B cell (primary cell): ENCODE measurements around the gene RSPH1. TPM values are rescaled to one million over a fixed set of nuclear protein-coding genes. Genes with fewer than 3 reads are reported as not detected.
A peak's percentile ranks its signal among the peaks of the same experiment; 100 is the strongest.

Source experiments
- ATAC-seq: fragments of 200-7000 bp; cut with Tn5 transposase; one replicate; pipeline ENCODE4 v1.10.0; 2021; ENCODE audit warnings: low read depth, mild to moderate bottlenecking, moderate number of reproducible peaks, moderate library complexity
- CTCF ChIA-PET: fragments of 350-600 bp; sonication (Branson Sonifier 250); formaldehyde crosslinking; loops from one replicate; lab custom pipeline; 2021; ENCODE audit warnings: antibody characterized with exemption, inconsistent platforms; lab: Charles Lee
- POLR2A ChIA-PET: fragments of 350-600 bp; sonication (Branson Sonifier 250); formaldehyde crosslinking; loops from one replicate; lab custom pipeline; 2021; ENCODE audit warnings: antibody characterized with exemption; lab: Charles Lee
- DNase-seq: peaks from one replicate; pipeline ENCODE4 v3.0.0; 2013
- H2AFZ ChIP-seq: 2 replicates; pipeline ENCODE4 v1.6.1; 2012; ENCODE audit warnings: mild to moderate bottlenecking, low read depth, low read length; ENCODE audit not compliant: insufficient read depth, poor library complexity, severe bottlenecking
- H3K27ac ChIP-seq, 2 donors: 1 replicate in 1 of 2; 2 replicates in 1 of 2; pipeline ENCODE4 v1.5.1; 2012 to 2013; ENCODE audit warnings: low read length in 2 of 2, mild to moderate bottlenecking in 2 of 2, moderate library complexity in 1 of 2
- H3K27me3 ChIP-seq, 4 experiments: fragments of 200-600 bp in 1 of 4; sonication (generic) in 1 of 4; replicated peaks in 1 of 4; 1 replicate in 2 of 4; 2 replicates in 2 of 4; pipeline versions ENCODE4 v1.6.1 to v1.7.0; 2013 to 2016; ENCODE audit warnings: low read length in 3 of 4, mild to moderate bottlenecking in 2 of 4, mixed read lengths in 1 of 4, moderate library complexity in 1 of 4; ENCODE audit not compliant: insufficient read depth in 4 of 4, control insufficient read depth in 3 of 4; ENCODE audit errors: control extremely low read depth in 1 of 4
- H3K36me3 ChIP-seq, 2 experiments: replicated peaks in 1 of 2; 1 replicate in 1 of 2; 2 replicates in 1 of 2; pipeline versions ENCODE4 v1.6.1 to v1.7.1; 2013; ENCODE audit warnings: low read length in 1 of 2; ENCODE audit not compliant: insufficient read depth in 2 of 2, control insufficient read depth in 1 of 2; ENCODE audit errors: control extremely low read depth in 1 of 2, extremely low read depth in 1 of 2
- H3K4me1 ChIP-seq, 2 donors: fragments of 200-600 bp in 1 of 2; sonication (generic) in 1 of 2; 1 replicate in 1 of 2; 2 replicates in 1 of 2; pipeline versions ENCODE4 v1.5.1 to v1.6.1; 2013 to 2017; ENCODE audit warnings: low read length in 2 of 2; ENCODE audit not compliant: control insufficient read depth in 2 of 2, insufficient read depth in 2 of 2
- H3K4me2 ChIP-seq: replicated peaks from 2 replicates; pipeline ENCODE3; 2012; ENCODE audit warnings: mild to moderate bottlenecking, low read depth, low read length; ENCODE audit not compliant: poor library complexity, severe bottlenecking
- H3K4me3 ChIP-seq, 5 experiments: fragments of 200-600 bp in 1 of 5; sonication (generic) in 1 of 5; 1 replicate in 3 of 5; 2 replicates in 2 of 5; pipeline versions ENCODE4 v1.5.1 to v1.7.0; 2011 to 2016; ENCODE audit warnings: low read length in 4 of 5, mild to moderate bottlenecking in 4 of 5, low read depth in 2 of 5, control low read depth in 1 of 5, moderate library complexity in 1 of 5; ENCODE audit not compliant: insufficient read depth in 1 of 5; ENCODE audit errors: control extremely low read depth in 1 of 5, extremely low read depth in 1 of 5
- H3K79me2 ChIP-seq: fragments of 200-600 bp; sonication (generic); one replicate; pipeline ENCODE4 v1.6.0; 2016; ENCODE audit warnings: low read length; ENCODE audit not compliant: control insufficient read depth, insufficient read depth
- H3K9ac ChIP-seq: fragments of 200-600 bp; sonication (generic); 2 replicates; pipeline ENCODE4 v1.6.1; 2017; ENCODE audit warnings: mild to moderate bottlenecking, low read length, moderate library complexity
- H3K9me3 ChIP-seq, 3 donors: one replicate each; pipeline versions ENCODE4 v1.6.1 to v1.7.1; 2013; ENCODE audit warnings: low read length in 2 of 3; ENCODE audit not compliant: control insufficient read depth in 2 of 3, insufficient read depth in 1 of 3; ENCODE audit errors: control extremely low read depth in 1 of 3
- H4K20me1 ChIP-seq: 2 replicates; pipeline ENCODE4 v1.6.0; 2012; ENCODE audit warnings: mild to moderate bottlenecking, low read length; ENCODE audit not compliant: insufficient read depth, control insufficient read depth, poor library complexity, severe bottlenecking
- H3K27ac Mint-ChIP-seq: one replicate; pipeline ENCODE4 v1.8.0; 2021; ENCODE audit warnings: mixed read lengths
- H3K27me3 Mint-ChIP-seq: one replicate; pipeline ENCODE4 v1.8.0; 2021; ENCODE audit warnings: mixed read lengths
- H3K4me1 Mint-ChIP-seq: one replicate; pipeline ENCODE4 v1.8.0; 2021; ENCODE audit warnings: mixed read lengths
- H3K4me3 Mint-ChIP-seq: one replicate; pipeline ENCODE4 v1.8.0; 2021; ENCODE audit warnings: mixed read lengths
- H3K9me3 Mint-ChIP-seq: one replicate; pipeline ENCODE4 v1.8.0; 2022; ENCODE audit warnings: mixed read lengths; ENCODE audit not compliant: insufficient read depth
- EZH2 ChIP-seq: IDR thresholded peaks from 2 replicates; pipeline ENCODE4 v1.6.1; 2012; ENCODE audit warnings: borderline replicate concordance, low read depth, mild to moderate bottlenecking, moderate library complexity, low read length; ENCODE audit not compliant: insufficient read depth, poor library complexity, severe bottlenecking
- WGBS: methylation state at CpG from one replicate; pipeline ENCODE4 v1.1.5; 2013; ENCODE audit warnings: missing lambda C conversion rate; ENCODE audit not compliant: insufficient coverage; 5-methylcytosine and 5-hydroxymethylcytosine counted together
- intact Hi-C: fragments of 100-400 bp; cut with micrococcal nuclease; formaldehyde crosslinking; loops from one replicate; pipeline ENCODE4 v1.10.0; 2022
- polyA plus RNA-seq: library from polyadenylated mRNA; depleted of rRNA; stranded (reverse); fragments of >200 nt; gene quantifications from 2 replicates; pipeline ENCODE4 v1.2.3, GENCODE V29; 2012
- total RNA-seq, 2 donors: library from RNA; stranded (reverse); fragments of 120-200 nt in 1 of 2; gene quantifications; 1 replicate in 1 of 2; 2 replicates in 1 of 2; pipeline versions ENCODE4 v1.2.3 to v1.2.4, GENCODE V29; 2013 to 2022
- TF ChIP-seq, protein P1 (sequence below): fragments of 200-600 bp; IDR thresholded peaks from one replicate; pipeline ENCODE4 v1.8.0; 2022; ENCODE audit warnings: antibody characterized with exemption, mild to moderate bottlenecking

The RSPH1 gene
- total and polyA plus RNA-seq, 2 donors (not counting 1 experiment from before 2014, with no cell fraction given) = 0.10 to 0.64 TPM

DNA sequence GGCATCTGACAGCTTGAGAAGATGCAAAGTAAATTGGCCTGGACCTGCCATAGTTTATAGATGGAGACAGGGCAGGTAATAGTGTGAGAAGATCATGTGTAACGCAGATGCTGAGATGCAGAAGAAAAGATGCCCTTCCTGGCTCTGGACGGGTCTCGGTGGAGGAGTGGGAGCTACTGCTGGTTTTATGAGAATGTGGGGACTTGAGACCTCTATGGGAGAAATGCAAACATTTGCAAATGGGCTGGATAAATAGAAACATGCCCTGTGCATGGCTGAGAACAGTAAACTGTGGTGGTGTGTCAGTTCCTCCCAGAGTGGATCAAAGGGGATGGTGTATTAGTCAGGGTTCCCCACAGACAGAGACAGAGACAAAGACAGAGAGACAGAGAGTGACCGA is 70.4 kb downstream of the RSPH1 start:
- H2AFZ ChIP-seq = no peak overlapping the region
- Mint-ChIP-seq H3K4me1 (peaks cover 25% of the 10 kb centered on the region), H3K4me3 (peak overlapping the region; percentile 0), H3K27ac (no peak overlapping the region), H3K27me3 (peaks cover 36% of the 10 kb centered on the region), H3K9me3 (no peaks in the 10 kb centered on the region)
- H3K27ac ChIP-seq = no peak overlapping the region
- no peak overlapping the region for H3K4me3 ChIP-seq
- ChIA-PET POLR2A (no interaction called here), CTCF (no interaction called here)
- H3K36me3 ChIP-seq = no peaks in the 10 kb centered on the region
- peak overlapping the region; percentile 49 for H3K4me2 ChIP-seq
- intact Hi-C loops = no loop called here
- DNase-seq = no peak
- no peak for TF ChIP-seq EZH2
- TF ChIP-seq, protein P1, sequence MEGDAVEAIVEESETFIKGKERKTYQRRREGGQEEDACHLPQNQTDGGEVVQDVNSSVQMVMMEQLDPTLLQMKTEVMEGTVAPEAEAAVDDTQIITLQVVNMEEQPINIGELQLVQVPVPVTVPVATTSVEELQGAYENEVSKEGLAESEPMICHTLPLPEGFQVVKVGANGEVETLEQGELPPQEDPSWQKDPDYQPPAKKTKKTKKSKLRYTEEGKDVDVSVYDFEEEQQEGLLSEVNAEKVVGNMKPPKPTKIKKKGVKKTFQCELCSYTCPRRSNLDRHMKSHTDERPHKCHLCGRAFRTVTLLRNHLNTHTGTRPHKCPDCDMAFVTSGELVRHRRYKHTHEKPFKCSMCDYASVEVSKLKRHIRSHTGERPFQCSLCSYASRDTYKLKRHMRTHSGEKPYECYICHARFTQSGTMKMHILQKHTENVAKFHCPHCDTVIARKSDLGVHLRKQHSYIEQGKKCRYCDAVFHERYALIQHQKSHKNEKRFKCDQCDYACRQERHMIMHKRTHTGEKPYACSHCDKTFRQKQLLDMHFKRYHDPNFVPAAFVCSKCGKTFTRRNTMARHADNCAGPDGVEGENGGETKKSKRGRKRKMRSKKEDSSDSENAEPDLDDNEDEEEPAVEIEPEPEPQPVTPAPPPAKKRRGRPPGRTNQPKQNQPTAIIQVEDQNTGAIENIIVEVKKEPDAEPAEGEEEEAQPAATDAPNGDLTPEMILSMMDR = no peak
- no peaks in the 10 kb centered on the region for H4K20me1 ChIP-seq
- H3K4me1 ChIP-seq = peaks cover 18 to 28% of the 10 kb centered on the region in 2 donors
- 25% methylated on average over 4 of the region's 4 CpGs for WGBS
- H3K9me3 ChIP-seq = peaks cover 0 to 6% (median 5%) of the 10 kb centered on the region in 3 donors
- no peak for ATAC-seq
- peak overlapping the region; percentile 7 for H3K9ac ChIP-seq
- H3K27me3 ChIP-seq = peaks cover 0 to 32% (median 9%) of the 10 kb centered on the region in 4 experiments
- H3K79me2 ChIP-seq = no peaks in the 10 kb centered on the region

- 7% methylated on average over 9 of the region's 12 CpGs for WGBS
- Mint-ChIP-seq H3K27ac (no peak overlapping the region), H3K4me1 (peaks cover 25% of the 10 kb centered on the region), H3K4me3 (peak overlapping the region; percentile 27), H3K9me3 (no peaks in the 10 kb centered on the region), H3K27me3 (peaks cover 39% of the 10 kb centered on the region)
- Histone ChIP-seq H3K27me3 (peaks cover 0 to 29% (median 9%) of the 10 kb centered on the region in 4 experiments), H3K9ac (peak overlapping the region; percentile 7), H3K4me3 (no peak overlapping the region), H3K79me2 (no peaks in the 10 kb centered on the region), H3K27ac (no peak overlapping the region), H3K9me3 (peaks cover 0 to 9% (median 5%) of the 10 kb centered on the region in 3 donors), H3K36me3 (no peaks in the 10 kb centered on the region), H3K4me2 (peak overlapping the region; percentile 49), H2AFZ (peak overlapping the region; percentile 22), H3K4me1 (peaks cover 18 to 28% of the 10 kb centered on the region in 2 donors), H4K20me1 (no peaks in the 10 kb centered on the region)
- intact Hi-C loops = no loop called here
- TF ChIP-seq EZH2 = no peak
- TF ChIP-seq, protein P1 = no peak
- ATAC-seq (peak; percentile 69), DNase-seq (peak; percentile 56)
- ChIA-PET POLR2A (no interaction called here), CTCF (no interaction called here)
Measured at GRCh38 chr21:42424914-42425541, 71.0 kb downstream of the RSPH1 start.
